Measurements from ENCODE around the gene MECR. TPM values are rescaled to one million over a fixed set of nuclear protein-coding genes. Genes with fewer than 3 reads are reported as not detected.
"Not testable (repeated sequence)": the region's sequence is repeated elsewhere in the genome, so short reads cannot be mapped to it uniquely, and the experiment has no call there.

Gene MECR
- polyA plus RNA-seq, 1 donor (not counting 4 experiments of a cell fraction or from before 2014, with no cell fraction given), result 20.7 TPM

DNA sequence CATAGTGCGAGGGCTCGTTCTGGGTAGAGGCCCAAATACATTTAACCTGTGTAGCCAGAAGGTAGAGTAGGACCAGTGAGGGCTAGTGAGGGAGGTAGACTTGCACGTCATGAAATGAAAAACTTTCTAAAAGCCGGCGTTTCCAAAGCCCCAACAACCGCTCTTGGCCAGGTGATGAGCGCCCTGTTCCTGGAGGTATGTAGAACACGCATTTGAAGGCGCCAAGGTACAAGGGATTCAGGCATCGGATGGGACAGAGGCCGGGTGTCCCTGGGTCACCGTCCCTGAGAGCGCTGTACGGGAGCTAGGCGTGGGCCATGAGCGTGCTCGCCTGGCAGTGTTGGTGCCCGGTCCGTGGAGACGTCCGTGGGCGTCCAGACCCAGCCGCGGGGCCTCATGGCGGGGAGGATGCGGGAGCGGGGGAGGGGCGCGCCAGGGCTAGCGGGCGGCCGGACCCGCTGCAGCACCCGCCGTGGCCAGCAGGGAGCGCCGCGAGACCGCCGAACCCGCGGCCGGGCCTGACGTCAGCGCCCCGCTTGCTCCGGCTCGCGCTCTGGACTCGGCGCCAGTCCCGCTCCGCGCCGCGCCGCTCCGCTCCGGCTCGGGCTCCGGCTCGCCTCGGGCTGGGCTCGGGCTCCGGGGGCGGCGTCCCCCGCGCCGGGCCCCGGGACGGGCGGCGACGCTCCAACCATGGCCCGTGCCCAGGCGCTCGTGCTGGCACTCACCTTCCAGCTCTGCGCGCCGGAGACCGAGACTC, 5.4 kb upstream of the MECR start, which contains the start of gene PTPRU:
Gene PTPRU, plus strand, starts transcription at position 568 of the 757 bp plus-strand sequence. Its CDS starts 123 bp downstream, at position 691.
- Histone ChIP-seq H3K9me1 (ENCODE audit: control insufficient read depth, extremely low read depth, insufficient read depth, low read length) (no peaks in the 10 kb centered on the region), H3K9me3 (ENCODE audit: control insufficient read depth, low read depth, low read length) (no peaks in the 10 kb centered on the region), H2AFZ (ENCODE audit: control insufficient read depth, low read length) (peak within 1 kb of the TSS; percentile 89), H3K27me3 (ENCODE audit: control insufficient read depth, extremely low read depth, insufficient read depth, low read length) (peaks cover 17% of the 10 kb centered on the region), H3K4me1 (ENCODE audit: control insufficient read depth, extremely low read depth, insufficient read depth, low read length) (peaks cover 20% of the 10 kb centered on the region), H3K9ac (ENCODE audit: control insufficient read depth, extremely low read depth, insufficient read depth, low read length) (peak within 1 kb of the TSS; percentile 64), H3K4me2 (ENCODE audit: control insufficient read depth, extremely low read depth, insufficient read depth, low read depth, low read length) (peak within 1 kb of the TSS; percentile 100), H3K79me2 (ENCODE audit: control insufficient read depth, insufficient read depth, low read length) (no peaks in the 10 kb centered on the region), H3K36me3 (ENCODE audit: control insufficient read depth in 2 of 2, extremely low read depth in 1 of 2, insufficient read depth in 2 of 2, low read length in 2 of 2) (no peaks in the 10 kb centered on the region), H3K4me3 (ENCODE audit: control insufficient read depth in 2 of 3, extremely low read depth in 1 of 3, insufficient read depth in 2 of 3, low read depth in 1 of 3, low read length in 3 of 3) (peak within 1 kb of the TSS; percentile 53 to 78 (median 74)), H4K20me1 (ENCODE audit: control insufficient read depth, extremely low read depth, insufficient read depth, low read length) (no peaks in the 10 kb centered on the region), H3K27ac (ENCODE audit: control insufficient read depth, insufficient read depth, low read length) (peak within 1 kb of the TSS; percentile 26)
- dilution Hi-C loops (cut with MboI; ENCODE audit: extremely low pct_ligation_motif_present, low sequenced_read_pairs), result loop anchor here (25.0 kb wide), 1 partner anchor 126 kb away; no protein-coding TSS in a partner anchor
- DNase-seq (ENCODE audit: low read depth, low spot score) (no peak), FAIRE-seq (no peak)
- TF ChIP-seq, protein P1, sequence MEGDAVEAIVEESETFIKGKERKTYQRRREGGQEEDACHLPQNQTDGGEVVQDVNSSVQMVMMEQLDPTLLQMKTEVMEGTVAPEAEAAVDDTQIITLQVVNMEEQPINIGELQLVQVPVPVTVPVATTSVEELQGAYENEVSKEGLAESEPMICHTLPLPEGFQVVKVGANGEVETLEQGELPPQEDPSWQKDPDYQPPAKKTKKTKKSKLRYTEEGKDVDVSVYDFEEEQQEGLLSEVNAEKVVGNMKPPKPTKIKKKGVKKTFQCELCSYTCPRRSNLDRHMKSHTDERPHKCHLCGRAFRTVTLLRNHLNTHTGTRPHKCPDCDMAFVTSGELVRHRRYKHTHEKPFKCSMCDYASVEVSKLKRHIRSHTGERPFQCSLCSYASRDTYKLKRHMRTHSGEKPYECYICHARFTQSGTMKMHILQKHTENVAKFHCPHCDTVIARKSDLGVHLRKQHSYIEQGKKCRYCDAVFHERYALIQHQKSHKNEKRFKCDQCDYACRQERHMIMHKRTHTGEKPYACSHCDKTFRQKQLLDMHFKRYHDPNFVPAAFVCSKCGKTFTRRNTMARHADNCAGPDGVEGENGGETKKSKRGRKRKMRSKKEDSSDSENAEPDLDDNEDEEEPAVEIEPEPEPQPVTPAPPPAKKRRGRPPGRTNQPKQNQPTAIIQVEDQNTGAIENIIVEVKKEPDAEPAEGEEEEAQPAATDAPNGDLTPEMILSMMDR (optimal IDR thresholded peaks at IDR 0.05 in 1 of 3, IDR thresholded peaks at IDR 0.05 in 1 of 3, conservative IDR thresholded peaks at IDR 0.05 in 1 of 3; ENCODE audit: extremely low read depth in 1 of 3, insufficient read depth in 2 of 3, low read length in 3 of 3), result peak; percentile 33 to 92 (median 63)
- no peak for TF ChIP-seq EZH2 (IDR thresholded peaks at IDR 0.05; ENCODE audit: low read length)

DNA sequence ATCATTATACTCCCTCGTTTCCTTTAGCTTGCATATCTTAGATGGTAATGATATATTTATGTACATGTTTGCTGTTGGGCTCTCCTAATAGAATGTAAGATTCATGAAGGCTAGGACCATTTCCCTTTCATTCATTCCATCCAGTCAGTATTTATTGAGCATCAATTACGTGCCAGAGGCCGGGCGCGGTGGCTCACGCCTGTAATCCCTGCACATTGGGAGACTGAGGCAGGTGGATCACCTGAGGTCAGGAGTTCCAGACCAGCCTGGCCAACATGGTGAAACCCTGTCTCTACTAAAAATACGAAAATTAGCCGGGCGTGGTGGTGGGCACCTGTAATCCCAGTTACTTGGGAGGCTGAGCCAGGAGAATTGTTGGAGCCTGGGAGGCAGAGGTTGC, 4.1 kb upstream of the MECR start:
- FAIRE-seq; H3K4me2 ChIP-seq (ENCODE audit: control insufficient read depth, extremely low read depth, insufficient read depth, low read depth, low read length); H3K9me3 ChIP-seq (ENCODE audit: control insufficient read depth, low read depth, low read length); H3K9me1 ChIP-seq (ENCODE audit: control insufficient read depth, extremely low read depth, insufficient read depth, low read length); H3K27ac ChIP-seq (ENCODE audit: control insufficient read depth, insufficient read depth, low read length); DNase-seq (ENCODE audit: low read depth, low spot score); H3K36me3 ChIP-seq (ENCODE audit: control insufficient read depth in 2 of 2, extremely low read depth in 1 of 2, insufficient read depth in 2 of 2, low read length in 2 of 2); H3K79me2 ChIP-seq (ENCODE audit: control insufficient read depth, insufficient read depth, low read length); H3K9ac ChIP-seq (ENCODE audit: control insufficient read depth, extremely low read depth, insufficient read depth, low read length); H2AFZ ChIP-seq (ENCODE audit: control insufficient read depth, low read length); H3K4me3 ChIP-seq (ENCODE audit: control insufficient read depth in 2 of 3, extremely low read depth in 1 of 3, insufficient read depth in 2 of 3, low read depth in 1 of 3, low read length in 3 of 3); H4K20me1 ChIP-seq (ENCODE audit: control insufficient read depth, extremely low read depth, insufficient read depth, low read length): not testable (repeated sequence)
- dilution Hi-C loops (cut with MboI; ENCODE audit: extremely low pct_ligation_motif_present, low sequenced_read_pairs), result loop anchor here (25.0 kb wide), 1 partner anchor 127 kb away; no protein-coding TSS in a partner anchor
- Histone ChIP-seq H3K4me1 (ENCODE audit: control insufficient read depth, extremely low read depth, insufficient read depth, low read length) (peaks cover 22% of the 10 kb centered on the region), H3K27me3 (ENCODE audit: control insufficient read depth, extremely low read depth, insufficient read depth, low read length) (peaks cover 17% of the 10 kb centered on the region)

Measured in keratinocyte (primary cell).